GM19438 (cell line): ENCODE data around the gene ADK.

Source experiments
- ATAC-seq: cut with Tn5 transposase; IDR thresholded peaks from one replicate; pipeline ENCODE4 v1.9.1; 2021; ENCODE audit warnings: low read depth; ENCODE audit not compliant: unreplicated experiment

The ADK gene

GRCh38 chr10:74640134-74640921, 489.3 kb downstream of the ADK start:
- ATAC-seq = no peak

- no peak for ATAC-seq
These were observed 490.6 kb downstream of the ADK start for GRCh38 chr10:74641659-74642058.

- ATAC-seq = no peak
These were observed 492.0 kb downstream of the ADK start for GRCh38 chr10:74642901-74643595.

GRCh38 chr10:74643596-74643975, 492.6 kb downstream of the ADK start:
- no peak for ATAC-seq

GRCh38 chr10:74644738-74645137, 493.7 kb downstream of the ADK start:
- ATAC-seq = no peak

- no peak for ATAC-seq
These were observed 494.7 kb downstream of the ADK start for GRCh38 chr10:74645692-74646091.

- ATAC-seq = no peak
These were observed 499.6 kb downstream of the ADK start for GRCh38 chr10:74650613-74651012.

- no peak for ATAC-seq
These were observed 500.5 kb downstream of the ADK start for GRCh38 chr10:74651565-74651964.

- ATAC-seq = no peak
These were observed 501.6 kb downstream of the ADK start for GRCh38 chr10:74652664-74653063.

GRCh38 chr10:74658511-74658910, 507.5 kb downstream of the ADK start:
- ATAC-seq = no peak

- no peak for ATAC-seq
These were observed 511.6 kb downstream of the ADK start for GRCh38 chr10:74662635-74663034.

GRCh38 chr10:74669210-74669609, 518.2 kb downstream of the ADK start:
- no peak for ATAC-seq

GRCh38 chr10:74671716-74672115, 520.7 kb downstream of the ADK start:
- ATAC-seq = no peak

GRCh38 chr10:74672430-74673165, 521.6 kb downstream of the ADK start:
- no peak for ATAC-seq

- no peak for ATAC-seq
These were observed 523.9 kb downstream of the ADK start for GRCh38 chr10:74674927-74675326.

- no peak for ATAC-seq
These were observed 524.5 kb downstream of the ADK start for GRCh38 chr10:74675484-74675883.

GRCh38 chr10:74677951-74678350, 526.9 kb downstream of the ADK start:
- peak; percentile 70 for ATAC-seq

GRCh38 chr10:74681917-74682627, 531.1 kb downstream of the ADK start:
- no peak for ATAC-seq

GRCh38 chr10:74683067-74683466, 532.0 kb downstream of the ADK start:
- ATAC-seq = no peak

- no peak for ATAC-seq
These were observed 532.8 kb downstream of the ADK start for GRCh38 chr10:74683621-74684364.
